ENCODE measurements around the gene DIP2C.

The DIP2C gene

DNA sequence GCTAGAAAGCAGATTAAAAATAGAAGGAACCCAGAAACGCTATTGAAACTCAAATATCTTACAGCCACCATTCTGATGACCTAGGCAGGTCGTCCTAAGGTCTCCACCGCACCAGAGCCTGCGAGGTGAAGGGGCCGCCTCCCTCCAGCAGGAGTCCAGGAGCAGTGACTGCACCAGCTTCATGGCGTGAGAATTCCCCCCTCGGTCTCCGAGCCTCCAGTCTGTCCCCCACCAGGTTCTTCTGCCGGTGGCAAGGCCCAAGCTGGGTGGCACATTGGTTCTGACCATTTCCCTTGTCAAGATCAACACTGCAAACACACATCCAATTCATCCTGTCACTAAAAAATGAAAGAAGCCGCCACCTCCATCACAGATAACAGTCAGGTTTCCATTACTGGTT lies 98.7 kb downstream of the DIP2C start:
- DNase-seq, result no peak

DNA sequence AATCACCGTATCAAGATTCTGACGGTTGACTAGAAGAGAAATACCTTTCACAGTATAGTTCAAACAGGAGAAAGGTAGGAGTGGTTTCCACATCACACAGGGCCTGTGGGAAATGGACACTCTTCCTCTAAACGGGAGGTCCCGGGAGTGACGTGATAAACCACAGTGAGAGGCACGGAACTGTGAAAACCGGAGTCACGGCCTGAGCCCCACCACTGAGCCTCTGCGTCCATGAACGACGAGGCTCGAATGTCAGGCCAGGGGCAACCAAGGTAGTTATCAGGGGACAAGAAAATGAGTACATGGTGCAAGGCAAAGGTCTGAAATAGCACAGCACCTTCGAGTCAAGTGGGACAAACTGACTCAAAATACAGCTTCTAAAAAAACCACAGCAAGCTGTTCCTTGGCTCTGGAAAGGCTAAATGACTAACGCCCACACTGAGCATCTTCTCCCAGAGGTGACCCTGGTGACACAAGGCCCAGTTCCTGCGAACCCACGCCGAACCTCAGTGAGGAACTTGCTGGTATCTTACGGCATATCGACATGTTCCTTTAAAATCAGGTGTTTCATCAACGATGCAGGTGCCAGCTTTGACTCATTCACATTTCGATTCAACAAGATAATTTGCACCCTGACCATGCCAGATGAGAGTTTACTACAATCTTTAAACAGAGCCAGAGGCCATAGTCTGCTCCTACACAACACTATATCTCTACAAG lies 99.3 kb downstream of the DIP2C start:
- DNase-seq, result peak; percentile 1

DNA sequence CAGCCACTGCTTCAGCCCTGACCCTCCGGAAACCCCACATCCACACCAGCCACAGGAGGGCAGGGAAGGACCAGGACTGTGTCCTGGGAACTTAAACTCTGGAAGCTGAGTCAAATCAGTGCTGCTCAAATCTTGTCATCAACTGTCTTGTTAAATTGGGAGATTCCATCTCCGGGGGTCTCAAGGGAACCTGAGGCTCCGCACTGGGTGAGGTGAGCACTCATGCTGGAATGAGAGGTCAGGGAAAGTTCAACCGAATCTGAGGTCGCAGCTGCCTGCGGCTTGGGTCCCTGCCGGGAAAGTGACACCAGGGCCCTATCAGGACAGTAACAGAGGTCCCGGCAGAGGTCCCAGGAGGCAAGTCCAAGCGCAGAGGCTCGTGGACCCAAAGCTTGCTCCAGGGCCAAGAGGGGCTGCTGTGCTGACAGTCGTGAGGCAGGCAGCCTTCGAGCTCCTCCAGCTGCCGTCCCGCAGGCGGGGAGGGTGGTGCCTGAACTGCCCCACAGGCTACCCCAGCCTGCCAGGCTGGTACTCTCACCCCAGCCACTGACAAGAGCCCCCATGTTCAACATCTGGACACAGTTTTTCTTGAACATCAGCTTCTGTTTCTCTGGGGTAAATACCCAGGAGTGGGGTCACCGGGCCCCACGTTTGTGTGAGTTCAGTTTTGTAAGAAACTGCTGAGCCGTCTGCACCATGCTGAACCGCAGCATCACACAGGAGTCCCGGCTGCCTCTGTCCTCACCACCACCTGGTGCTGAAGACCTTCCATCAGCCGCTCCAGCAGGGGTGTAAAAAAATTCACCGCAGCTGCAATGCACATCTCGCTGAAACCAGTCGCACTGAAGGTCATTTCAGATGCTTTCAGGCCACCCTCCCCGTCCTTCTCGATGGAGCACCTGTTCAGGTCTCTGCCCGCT lies 101.0 kb downstream of the DIP2C start:
- peak; percentile 19 for DNase-seq

DNA sequence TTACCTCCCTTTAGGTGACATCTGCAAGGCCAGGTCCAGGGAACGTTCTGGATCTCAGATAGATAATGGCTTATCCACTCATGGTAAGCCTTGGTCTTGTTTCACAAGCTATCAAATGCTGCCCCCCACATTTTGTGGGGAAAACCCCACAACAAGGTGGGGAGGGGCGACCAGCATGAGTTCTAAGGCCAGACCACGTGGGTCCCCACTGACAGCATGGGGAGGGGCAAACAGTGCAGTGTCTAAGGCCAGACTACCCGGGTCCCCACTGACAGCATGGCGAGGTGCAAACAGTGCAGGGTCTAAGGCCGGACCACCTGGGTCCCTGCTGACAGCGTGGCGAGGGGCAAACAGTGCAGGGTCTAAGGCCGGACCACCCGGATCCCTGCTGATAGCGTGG lies 102.8 kb downstream of the DIP2C start:
- no peak for DNase-seq

DNA sequence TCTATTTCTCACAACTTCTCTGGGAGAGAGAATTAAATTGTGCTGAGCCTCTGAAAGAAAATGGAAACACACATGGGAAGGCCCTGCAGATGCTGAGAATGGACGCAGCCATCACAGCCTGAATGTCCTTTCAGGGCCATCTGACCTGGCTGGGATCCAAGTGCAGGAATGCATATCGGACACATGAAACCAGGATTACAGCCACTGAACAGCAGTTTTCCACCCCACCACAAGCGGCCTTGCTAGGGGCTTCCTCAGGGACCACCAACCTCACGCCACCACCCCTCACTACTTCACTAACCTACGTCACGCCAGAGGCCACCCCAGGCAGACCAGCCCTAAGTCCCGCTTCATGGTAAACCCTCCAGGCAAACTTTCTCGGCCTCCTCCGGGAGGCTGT lies 103.3 kb downstream of the DIP2C start:
- DNase-seq, result peak; percentile 12

DNA sequence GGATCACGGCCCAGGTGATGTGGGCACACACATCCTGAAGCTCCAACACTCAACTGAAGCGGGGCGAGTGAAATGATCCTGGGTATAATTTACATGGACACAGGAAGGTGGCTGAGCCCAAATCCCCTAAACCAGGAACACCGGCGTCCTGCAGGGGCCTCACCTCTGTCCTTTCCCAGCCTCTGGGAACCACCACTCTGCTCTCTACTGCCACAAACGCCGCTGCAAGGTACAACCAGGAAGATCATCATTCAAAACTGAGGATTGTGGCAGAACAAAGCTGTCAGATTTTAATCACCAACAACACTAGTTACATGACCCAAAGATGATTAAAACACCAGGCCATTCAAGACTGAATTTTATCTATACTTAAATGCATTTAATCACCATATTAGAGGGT lies 104.0 kb downstream of the DIP2C start:
- peak; percentile 4 for DNase-seq

DNA sequence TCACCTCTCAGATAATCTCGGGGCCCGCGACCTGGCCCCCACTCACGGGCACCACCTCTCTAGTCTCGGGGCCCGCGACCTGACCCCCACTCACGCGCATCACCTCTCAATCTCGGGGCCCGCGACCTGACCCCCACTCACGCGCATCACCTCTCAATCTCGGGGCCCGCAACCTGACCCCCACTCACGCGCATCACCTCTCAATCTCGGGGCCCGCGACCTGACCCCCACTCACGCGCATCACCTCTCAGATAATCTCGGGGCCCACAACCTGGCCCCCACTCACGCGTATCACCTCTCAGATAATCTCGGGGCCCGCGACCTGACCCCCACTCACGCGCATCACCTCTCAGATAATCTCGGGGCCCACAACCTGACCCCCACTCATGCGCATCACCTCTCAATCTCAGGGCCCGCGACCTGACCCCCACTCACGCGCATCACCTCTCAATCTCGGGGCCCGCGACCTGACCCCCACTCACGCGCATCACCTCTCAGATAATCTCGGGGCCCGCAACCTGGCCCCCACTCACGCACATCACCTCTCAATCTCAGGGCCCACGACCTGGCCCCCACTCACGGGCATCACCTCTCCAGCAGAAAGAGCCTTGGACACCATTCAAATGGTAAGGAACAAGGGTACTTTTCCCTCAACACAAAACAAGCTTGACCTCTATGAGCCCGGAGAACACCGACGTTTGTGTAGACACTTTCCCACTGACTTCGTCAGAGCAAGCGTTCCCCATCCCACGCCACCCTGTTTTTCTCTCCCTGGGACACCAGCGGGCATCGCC lies 104.8 kb downstream of the DIP2C start:
- DNase-seq, result peak; percentile 4

DNA sequence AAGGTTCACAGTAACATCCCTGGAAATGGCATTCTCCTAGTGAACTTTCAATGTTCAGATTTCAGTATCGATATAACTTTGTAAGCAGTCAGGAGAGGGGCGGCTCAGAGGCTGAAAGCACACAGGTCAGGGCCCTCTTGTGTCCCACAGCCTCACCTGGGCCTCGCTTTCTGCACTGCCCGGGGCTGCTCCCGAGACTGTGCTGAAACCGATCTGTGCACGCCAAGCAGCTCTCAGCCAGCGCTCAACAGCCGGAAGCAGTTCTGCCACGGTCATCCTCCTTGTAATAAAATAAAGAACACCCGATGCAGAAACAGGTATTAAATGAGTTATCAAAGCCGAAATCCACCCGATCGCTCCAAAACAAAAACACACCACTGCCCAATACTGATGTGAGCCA lies 106.0 kb downstream of the DIP2C start:
- no peak for DNase-seq

DNA sequence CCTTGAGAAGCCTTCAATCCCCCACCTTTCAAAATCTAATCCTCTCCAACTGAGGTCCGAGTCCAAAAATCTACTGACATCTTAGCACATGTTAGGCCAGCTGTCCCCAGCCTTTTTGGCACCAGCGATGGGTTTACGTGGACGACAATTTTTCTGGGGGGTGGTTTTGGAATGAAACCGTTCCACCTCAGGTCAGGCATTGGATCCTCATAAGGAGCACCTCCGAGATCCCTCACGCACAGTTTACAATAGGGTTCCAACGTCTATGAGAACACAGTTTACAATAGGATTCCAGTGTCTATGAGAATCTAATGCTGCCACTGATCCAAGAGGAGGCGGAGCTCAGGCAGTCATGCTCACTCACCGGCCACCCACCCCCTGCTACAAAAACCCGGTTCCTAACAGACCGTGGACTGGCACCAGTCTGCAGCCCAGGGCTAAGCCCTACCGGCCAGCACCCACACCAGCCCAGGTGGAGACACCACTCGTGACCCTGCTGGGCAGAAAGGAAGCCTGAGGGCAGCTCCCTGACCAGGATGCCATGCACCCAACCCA lies 107.6 kb downstream of the DIP2C start:
- DNase-seq, result peak; percentile 17

DNA sequence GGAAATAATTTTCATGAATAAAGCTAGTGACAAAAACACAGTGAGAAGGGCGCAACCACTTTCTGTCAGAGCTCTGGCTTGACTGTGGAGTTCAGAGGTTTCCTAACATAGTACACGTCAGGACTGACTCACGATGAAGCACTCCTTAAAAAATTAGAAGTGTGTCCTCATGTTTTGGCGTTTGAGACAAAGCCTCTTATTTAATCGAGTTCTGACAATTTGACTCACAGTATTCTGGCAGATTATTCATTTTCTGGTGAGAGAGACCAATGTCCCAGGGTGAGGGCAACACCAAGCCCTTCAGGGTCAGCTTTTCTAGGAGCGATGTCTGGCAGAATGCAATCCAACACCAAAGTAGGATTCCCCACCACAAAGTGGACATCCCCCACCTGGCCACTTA lies 108.7 kb downstream of the DIP2C start:
- no peak for DNase-seq

DNA sequence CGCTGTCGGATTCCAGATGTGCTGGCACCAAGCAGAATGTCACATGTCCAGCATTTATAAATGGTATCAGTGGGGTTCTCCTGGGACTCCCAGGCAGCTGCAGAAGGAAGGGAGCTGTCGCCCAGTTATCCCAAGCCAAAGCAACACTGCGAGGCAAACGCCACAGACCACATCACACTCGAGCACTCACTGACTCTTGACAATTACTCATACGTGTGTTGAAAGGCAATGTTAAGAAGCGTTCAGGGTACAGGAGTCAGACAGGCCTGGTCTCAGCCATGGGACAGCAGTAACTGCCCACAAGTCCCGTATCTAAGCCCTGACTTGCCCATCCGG lies 113.4 kb downstream of the DIP2C start:
- DNase-seq, result no peak

DNA sequence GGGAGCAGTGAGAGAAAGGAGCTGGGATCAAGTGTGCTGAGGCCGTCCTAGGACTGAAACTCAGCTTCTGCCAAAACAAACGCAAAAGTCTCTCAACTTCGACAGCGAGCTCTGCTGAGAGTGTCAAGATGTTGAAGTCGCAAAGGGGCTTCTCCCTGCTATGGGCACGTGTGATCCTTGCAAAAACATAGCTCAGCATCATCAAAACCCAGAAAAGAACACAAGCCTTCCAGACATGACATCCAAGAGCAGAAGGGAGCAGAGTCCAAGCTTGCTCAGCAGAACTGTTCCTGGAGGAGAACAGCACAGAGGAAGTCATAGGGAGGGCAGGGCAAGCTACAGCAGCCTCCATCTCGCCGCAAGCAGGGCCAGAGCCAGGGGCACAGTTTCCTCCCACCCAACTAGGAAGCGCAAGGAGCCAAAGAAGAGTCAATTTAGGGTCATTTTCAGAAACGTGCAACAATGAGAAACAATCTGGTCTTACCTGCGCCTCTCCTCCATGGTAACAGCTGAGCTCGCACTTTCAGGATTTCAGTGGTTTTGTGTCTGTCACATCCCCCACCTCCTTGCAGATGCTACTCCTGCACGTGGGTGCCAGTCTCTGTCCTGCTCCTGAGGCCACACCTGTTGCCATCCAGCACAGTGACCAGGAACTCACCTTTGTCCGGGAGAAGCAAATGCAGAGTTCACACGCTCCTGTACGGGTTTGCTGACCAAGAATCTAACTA lies 113.9 kb downstream of the DIP2C start:
- peak; percentile 7 for DNase-seq

DNA sequence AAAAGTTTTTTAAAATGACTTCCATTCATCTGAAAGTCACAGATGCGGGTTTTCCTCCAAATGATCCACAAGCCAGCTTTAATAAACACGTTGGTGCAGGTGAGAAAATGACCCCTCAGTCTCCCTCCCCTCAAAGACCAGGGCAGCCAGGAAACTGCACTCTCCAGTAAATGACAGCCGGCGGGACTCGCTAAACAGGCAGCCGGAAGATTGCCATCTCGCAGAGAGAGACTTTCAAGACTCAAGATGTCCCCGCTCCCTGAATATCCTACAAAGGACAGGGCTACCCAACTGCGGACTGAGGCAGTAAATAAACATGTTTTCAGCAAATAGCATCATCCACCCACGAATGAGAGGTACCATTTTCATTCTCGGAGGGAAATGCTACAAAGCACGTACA lies 116.8 kb downstream of the DIP2C start:
- DNase-seq, result no peak

DNA sequence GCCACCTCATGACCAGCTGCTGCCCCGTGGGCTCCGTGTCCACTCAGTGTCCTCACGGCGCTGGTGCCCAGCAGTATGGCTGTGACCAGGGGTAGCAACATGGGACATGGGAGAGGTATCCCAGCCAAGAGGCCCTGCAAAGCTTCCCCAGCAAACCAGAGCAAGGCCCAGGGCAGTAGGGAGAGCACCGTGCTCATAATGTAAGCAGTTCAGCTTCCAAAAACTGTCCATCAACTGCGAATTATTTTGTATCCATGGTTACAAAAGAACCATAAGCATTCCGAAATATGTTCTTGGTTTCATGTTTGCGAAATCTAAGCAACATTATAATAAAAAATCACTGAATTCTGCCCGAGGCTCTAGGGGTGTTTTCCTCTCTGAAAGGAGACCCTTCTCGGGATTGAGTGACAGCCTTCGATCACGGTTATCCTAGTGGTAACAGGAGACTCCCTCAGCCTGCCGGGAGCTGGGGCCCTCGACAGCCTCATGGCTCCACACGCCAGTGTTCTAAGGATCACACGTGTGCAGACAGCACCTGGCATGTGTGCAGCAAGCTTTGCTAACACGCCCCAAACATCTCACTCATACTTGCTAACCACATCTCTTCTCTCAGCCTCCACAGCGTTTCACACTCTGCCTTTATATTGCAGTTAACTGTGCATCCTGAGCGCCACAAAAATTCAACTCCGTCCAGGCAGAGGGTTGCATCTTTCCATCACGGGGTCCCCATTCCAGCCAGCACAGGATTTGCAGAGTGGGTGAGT lies 117.6 kb downstream of the DIP2C start:
- no peak for DNase-seq

DNA sequence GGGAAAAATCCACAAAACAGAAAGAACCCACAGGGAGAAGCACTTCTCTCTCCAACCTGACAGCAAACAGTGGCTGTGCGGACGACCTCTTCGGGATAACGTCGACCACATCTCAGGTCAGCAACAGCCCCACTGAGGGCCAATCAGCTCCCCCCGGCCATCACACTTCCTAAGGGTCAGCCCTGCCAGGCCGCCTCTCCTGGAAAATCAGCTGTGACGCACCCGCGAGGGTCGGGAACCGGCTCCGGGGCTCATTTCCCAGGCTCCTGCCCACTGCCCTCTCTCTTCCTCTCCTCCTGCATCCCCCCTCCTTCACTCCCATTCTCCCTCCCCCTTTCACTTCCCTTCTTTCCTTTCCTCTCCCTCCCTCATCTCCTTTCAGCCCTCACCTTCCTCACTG lies 118.3 kb downstream of the DIP2C start:
- DNase-seq, result no peak

DNA sequence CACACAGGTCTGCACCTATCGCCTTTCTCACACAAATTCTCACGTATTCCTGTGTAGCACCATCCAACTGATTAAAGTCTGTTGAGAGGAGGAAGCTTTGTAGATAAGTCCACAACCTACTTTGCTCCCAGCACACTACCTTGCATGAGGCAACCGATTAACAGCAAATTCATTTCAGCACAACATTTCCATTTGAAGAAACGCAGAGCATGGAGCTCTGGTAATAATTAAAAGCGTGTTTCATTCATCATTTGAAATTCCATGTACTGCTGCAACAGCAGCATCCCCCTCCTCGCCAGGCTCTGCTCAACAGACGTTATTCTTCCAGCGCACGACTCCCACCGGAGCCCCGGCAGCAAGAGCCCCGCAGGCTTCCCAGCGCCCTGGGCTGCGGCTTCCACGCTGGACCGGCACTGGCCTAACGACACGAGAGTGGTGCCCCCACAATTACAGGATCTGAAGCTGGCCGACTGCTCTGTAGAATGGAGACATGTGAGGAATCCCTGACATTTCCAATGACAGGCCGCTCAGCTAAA lies 118.8 kb downstream of the DIP2C start:
- DNase-seq, result peak; percentile 13

DNA sequence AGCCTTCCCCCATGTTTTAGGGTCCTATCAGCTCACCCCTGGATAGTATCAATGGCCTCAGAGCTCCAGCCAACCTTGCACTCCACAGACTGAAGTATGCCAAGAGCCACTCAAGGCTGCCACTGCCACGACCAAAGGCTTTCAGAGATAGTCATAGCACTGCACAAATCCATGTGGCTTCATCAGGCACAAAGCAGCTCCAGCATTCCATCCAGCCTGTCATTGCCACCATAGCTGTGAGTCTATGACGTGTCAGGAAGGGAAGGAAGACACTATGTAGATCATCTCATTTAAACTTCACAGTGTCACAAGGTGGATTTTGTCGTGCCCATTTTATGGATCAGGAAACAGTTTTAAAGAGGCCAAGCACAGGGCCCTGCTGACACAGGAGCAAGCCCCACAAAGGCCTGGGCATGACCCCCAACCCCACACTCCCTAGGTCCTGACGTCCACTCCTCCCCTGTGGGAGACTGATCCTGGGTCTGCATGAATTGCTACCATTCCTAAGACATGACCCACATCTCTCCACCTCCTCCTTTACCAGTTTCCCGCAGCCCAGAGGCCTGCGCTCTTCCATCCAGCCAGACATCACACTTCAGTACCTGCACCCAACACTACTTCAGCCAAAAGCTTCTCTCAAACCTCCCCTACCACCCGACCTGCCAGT lies 119.4 kb downstream of the DIP2C start:
- DNase-seq, result no peak

DNA sequence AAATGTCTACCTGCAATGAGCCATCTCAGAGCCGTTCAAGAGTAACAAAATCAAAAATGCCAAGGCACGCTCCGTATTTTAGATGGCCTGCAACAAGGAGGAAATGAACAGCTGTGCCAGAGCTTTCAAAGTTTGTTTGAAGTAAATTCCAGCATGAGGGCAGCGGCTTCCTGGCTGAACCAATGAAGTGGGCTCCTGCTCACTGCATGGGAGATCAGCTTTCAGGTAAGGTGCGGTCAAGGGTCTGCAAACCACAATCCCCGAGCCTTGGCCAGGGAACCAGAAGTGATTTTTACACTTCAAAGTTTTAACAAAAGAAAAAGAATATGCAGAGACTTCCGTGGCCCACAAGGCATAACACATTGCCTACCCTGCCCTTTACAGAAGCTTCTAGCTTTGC lies 120.6 kb downstream of the DIP2C start:
- DNase-seq, result no peak

DNA sequence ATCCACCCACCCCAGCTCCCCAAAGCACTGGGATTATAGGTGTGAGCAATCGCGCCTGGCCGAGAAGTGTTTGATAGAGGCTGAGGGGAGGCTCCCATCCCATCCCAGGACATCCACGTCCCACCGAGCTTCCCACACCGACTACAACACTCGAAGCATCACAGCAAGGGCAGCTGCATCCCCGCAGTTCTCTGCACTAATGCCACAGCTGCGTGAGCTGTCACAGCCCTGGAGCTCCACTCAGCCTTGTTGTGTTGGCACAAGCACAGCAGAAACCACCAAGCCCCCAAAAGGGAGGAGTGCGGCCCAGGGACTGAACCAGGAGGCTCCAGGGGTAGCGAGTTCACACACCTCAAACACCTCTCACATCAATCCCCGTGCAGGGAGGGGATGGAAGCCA lies 121.6 kb downstream of the DIP2C start:
- no peak for DNase-seq

DNA sequence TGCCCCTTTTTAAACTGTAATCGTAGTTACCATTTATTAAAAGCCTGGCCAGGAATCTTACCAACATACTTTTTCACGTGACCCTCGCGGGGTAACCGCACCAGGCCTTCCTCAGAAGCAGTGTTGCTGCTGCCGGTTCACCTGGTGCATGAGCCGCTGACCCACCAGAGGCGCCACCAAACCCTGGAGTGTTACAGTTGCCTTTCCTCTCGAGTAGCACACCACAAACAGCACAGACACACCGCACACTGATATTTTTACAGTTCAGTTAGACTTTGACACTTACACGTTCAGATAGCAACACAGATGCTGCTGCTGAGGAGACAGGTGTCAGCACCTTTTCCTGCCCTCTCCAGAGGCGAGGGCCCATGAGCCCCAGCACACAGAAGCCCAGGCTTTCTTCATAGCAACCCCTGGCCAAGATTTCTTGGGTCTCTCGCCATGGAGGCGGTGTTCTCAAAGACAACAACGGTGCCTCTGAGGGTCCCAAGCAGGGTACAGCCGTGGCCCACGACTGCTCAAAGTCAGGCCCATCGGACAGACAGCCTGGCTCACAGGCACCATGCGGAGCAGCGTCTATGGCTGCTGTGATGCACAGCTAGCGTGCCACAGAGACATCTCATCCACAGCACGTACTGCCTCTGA lies 123.1 kb downstream of the DIP2C start:
- DNase-seq, result no peak

Data from activated CD4-positive, CD25-positive, alpha-beta regulatory T cell treated with anti-CD3 and anti-CD28 coated beads, Interleukin-2, amount 50 U/mL, for 72 hours (primary cell).